Measurements from ENCODE around the gene ATG9B. TPM values are rescaled to one million over a fixed set of nuclear protein-coding genes. Genes with fewer than 3 reads are reported as not detected.
"Not testable (repeated sequence)": the region's sequence is repeated elsewhere in the genome, so short reads cannot be mapped to it uniquely, and the experiment has no call there.

ATG9B gene
- total RNA-seq, 2 donors from 2014 or later: not detected

GRCh38 chr7:151045262-151045661, 21.0 kb upstream of the ATG9B start:
- Histone ChIP-seq H3K9me3 (no peaks in the 10 kb centered on the region), H3K27ac (no peak overlapping the region), H3K27me3 (no peaks in the 10 kb centered on the region), H3K4me1 (peaks cover 0 to 12% of the 10 kb centered on the region in 2 donors), H3K36me3 (peaks cover 9% of the 10 kb centered on the region), H3K4me3 (no peak overlapping the region)
- no peak for DNase-seq (ENCODE audit: low spot score)
- TF ChIP-seq CTCF (IDR thresholded peaks at IDR 0.05): no peak

- H3K27me3 ChIP-seq: no peaks in the 10 kb centered on the region
- no peaks in the 10 kb centered on the region for H3K9me3 ChIP-seq
- DNase-seq (ENCODE audit: low spot score): no peak
- no peak overlapping the region for H3K27ac ChIP-seq
- no peak overlapping the region for H3K4me3 ChIP-seq
- no peak for TF ChIP-seq CTCF (IDR thresholded peaks at IDR 0.05)
- peaks cover 9% of the 10 kb centered on the region for H3K36me3 ChIP-seq
- peaks cover 3 to 23% of the 10 kb centered on the region in 2 donors for H3K4me1 ChIP-seq
Observed at GRCh38 chr7:151043959-151044358, 19.7 kb upstream of the ATG9B start.

GRCh38 chr7:151043449-151043848, 19.2 kb upstream of the ATG9B start:
- not testable (repeated sequence) for DNase-seq (ENCODE audit: low spot score)

GRCh38 chr7:151040616-151041375, 16.5 kb upstream of the ATG9B start:
- no peaks in the 10 kb centered on the region for H3K27me3 ChIP-seq
- no peak overlapping the region for H3K27ac ChIP-seq
- H3K4me3 ChIP-seq: no peak overlapping the region
- peaks cover 25% of the 10 kb centered on the region for H3K36me3 ChIP-seq
- H3K9me3 ChIP-seq: no peaks in the 10 kb centered on the region
- no peak for DNase-seq (ENCODE audit: low spot score)
- no peak for TF ChIP-seq CTCF (IDR thresholded peaks at IDR 0.05)
- H3K4me1 ChIP-seq: peaks cover 3 to 20% of the 10 kb centered on the region in 2 donors

More at GRCh38 chr7:151043449-151043848, 19.2 kb upstream of the ATG9B start:
- H3K36me3 ChIP-seq, H3K27me3 ChIP-seq, H3K27ac ChIP-seq, H3K4me3 ChIP-seq, H3K9me3 ChIP-seq: not testable (repeated sequence)
- peaks cover 3 to 29% of the 10 kb centered on the region in 2 donors for H3K4me1 ChIP-seq

- Histone ChIP-seq H3K27ac (peak overlapping the region in 1 of 2 donors; percentile 62), H3K36me3 (peaks cover 29% of the 10 kb centered on the region), H3K4me3 (no peak overlapping the region), H3K9me3 (no peaks in the 10 kb centered on the region), H3K4me1 (peaks cover 3 to 20% of the 10 kb centered on the region in 2 donors), H3K27me3 (no peaks in the 10 kb centered on the region)
- no peak for TF ChIP-seq CTCF (IDR thresholded peaks at IDR 0.05)
- no peak for DNase-seq (ENCODE audit: low spot score)
Observed at GRCh38 chr7:151039850-151040548, 15.7 kb upstream of the ATG9B start.
